ENCODE data around the gene TH.
"Not testable (repeated sequence)": the region's sequence is repeated elsewhere in the genome, so short reads cannot be mapped to it uniquely, and the experiment has no call there.

Gene TH

GRCh38 chr11:2134022-2135010, 37.3 kb downstream of the TH start:
- FAIRE-seq = no peak
- DNase-seq (ENCODE audit: extremely low spot score, insufficient read length, low read depth) = no peak

GRCh38 chr11:2133241-2134021, 38.2 kb downstream of the TH start:
- DNase-seq (ENCODE audit: extremely low spot score, insufficient read length, low read depth) (no peak), FAIRE-seq (no peak)

- DNase-seq (ENCODE audit: extremely low spot score, insufficient read length, low read depth) = no peak
- no peak for FAIRE-seq
These were observed 38.8 kb downstream of the TH start for GRCh38 chr11:2132874-2133240.

- FAIRE-seq = no peak
- DNase-seq (ENCODE audit: extremely low spot score, insufficient read length, low read depth) = no peak
These were observed 39.4 kb downstream of the TH start for GRCh38 chr11:2132246-2132645.

- no peak for FAIRE-seq
- no peak for DNase-seq (ENCODE audit: extremely low spot score, insufficient read length, low read depth)
These were observed 40.0 kb downstream of the TH start for GRCh38 chr11:2131371-2132236.

- DNase-seq (ENCODE audit: extremely low spot score, insufficient read length, low read depth) (no peak), FAIRE-seq (no peak)
These were observed 40.7 kb downstream of the TH start for GRCh38 chr11:2130881-2131352.

- DNase-seq (ENCODE audit: extremely low spot score, insufficient read length, low read depth) (no peak), FAIRE-seq (no peak)
These were observed 41.8 kb downstream of the TH start for GRCh38 chr11:2129699-2130366.

- no peak for FAIRE-seq
- no peak for DNase-seq (ENCODE audit: extremely low spot score, insufficient read length, low read depth)
These were observed 42.3 kb downstream of the TH start for GRCh38 chr11:2129308-2129698.

- FAIRE-seq = no peak
These were observed 42.9 kb downstream of the TH start for GRCh38 chr11:2128511-2129307.

GRCh38 chr11:2128130-2128510, 43.5 kb downstream of the TH start:
- DNase-seq (ENCODE audit: extremely low spot score, insufficient read length, low read depth) = no peak
- FAIRE-seq = no peak

More at GRCh38 chr11:2128511-2129307, 42.9 kb downstream of the TH start:
- DNase-seq (ENCODE audit: extremely low spot score, insufficient read length, low read depth) = no peak

GRCh38 chr11:2127482-2128129, 44.0 kb downstream of the TH start:
- DNase-seq (ENCODE audit: extremely low spot score, insufficient read length, low read depth) (no peak), FAIRE-seq (no peak)

- FAIRE-seq (no peak), DNase-seq (ENCODE audit: extremely low spot score, insufficient read length, low read depth) (no peak)
These were observed 45.0 kb downstream of the TH start for GRCh38 chr11:2126520-2127085.

- not testable (repeated sequence) for FAIRE-seq; DNase-seq (ENCODE audit: extremely low spot score, insufficient read length, low read depth)
These were observed 46.7 kb downstream of the TH start for GRCh38 chr11:2124736-2125484.

GRCh38 chr11:2123628-2123960, 48.0 kb downstream of the TH start:
- FAIRE-seq = no peak

GRCh38 chr11:2122907-2123627, 48.5 kb downstream of the TH start:
- DNase-seq (ENCODE audit: extremely low spot score, insufficient read length, low read depth) (no peak), FAIRE-seq (no peak)

More at GRCh38 chr11:2123628-2123960, 48.0 kb downstream of the TH start:
- DNase-seq (ENCODE audit: extremely low spot score, insufficient read length, low read depth) = no peak

- no peak for FAIRE-seq
These were observed 49.3 kb downstream of the TH start for GRCh38 chr11:2122222-2122906.

More at GRCh38 chr11:2122222-2122906, 49.3 kb downstream of the TH start:
- no peak for DNase-seq (ENCODE audit: extremely low spot score, insufficient read length, low read depth)

All from GM18507 (cell line).